ENCODE results near the gene MAPKBP1. TPM values are rescaled to one million over a fixed set of nuclear protein-coding genes. Genes with fewer than 3 reads are reported as not detected.

MAPKBP1 gene
- total RNA-seq, 2 donors from 2014 or later = 16.7 to 26.3 TPM

GRCh38 chr15:41778521-41778920 is 4.2 kb downstream of the MAPKBP1 start:
- Mint-ChIP-seq H3K27ac (no peak overlapping the region), H3K4me3 (no peak overlapping the region), H3K27me3 (ENCODE audit: insufficient read depth) (no peaks in the 10 kb centered on the region), H3K36me3 (ENCODE audit: low read depth) (no peaks in the 10 kb centered on the region), H3K4me1 (peaks cover 54% of the 10 kb centered on the region), H3K9me3 (no peaks in the 10 kb centered on the region)
- 88% methylated on average over 1 of the region's 1 CpG; no CpG with 5 or more reads in 1 of the 2 experiments for WGBS, 2 experiments (ENCODE audit: insufficient coverage in 1 of 2, insufficient read length in 1 of 2)
- Histone ChIP-seq H3K4me1 (ENCODE audit: control insufficient read depth, insufficient read depth, low read length) (peaks cover 18% of the 10 kb centered on the region), H3K27me3 (ENCODE audit: control insufficient read depth, insufficient read depth, low read length, poor library complexity, severe bottlenecking) (no peaks in the 10 kb centered on the region), H3K9ac (ENCODE audit: extremely low read depth, low read length, poor library complexity, severe bottlenecking) (no peak overlapping the region), H3K9me3 (ENCODE audit: control insufficient read depth, low read length) (no peaks in the 10 kb centered on the region), H3K36me3 (ENCODE audit: control insufficient read depth, insufficient read depth, low read length) (no peaks in the 10 kb centered on the region), H3K27ac (ENCODE audit: low read depth, low read length) (no peak overlapping the region), H3K4me3 (ENCODE audit: low read length) (no peak overlapping the region)
- no peak for TF ChIP-seq CTCF (conservative IDR thresholded peaks at IDR 0.05)
- no peak for DNase-seq

GRCh38 chr15:41779662-41780157 is 5.4 kb downstream of the MAPKBP1 start:
- H3K4me1 Mint-ChIP-seq = peaks cover 51% of the 10 kb centered on the region
- H3K9me3 ChIP-seq (ENCODE audit: control insufficient read depth, low read length) = no peaks in the 10 kb centered on the region
- H3K36me3 ChIP-seq (ENCODE audit: control insufficient read depth, insufficient read depth, low read length) = no peaks in the 10 kb centered on the region
- H3K27me3 Mint-ChIP-seq (ENCODE audit: insufficient read depth) = no peaks in the 10 kb centered on the region
- no peak overlapping the region for H3K27ac ChIP-seq (ENCODE audit: low read depth, low read length)
- 90 to 93% methylated on average over 3 to 4 of the region's 4 CpGs for WGBS, 2 experiments (ENCODE audit: insufficient coverage in 1 of 2, insufficient read length in 1 of 2)
- H3K4me1 ChIP-seq (ENCODE audit: control insufficient read depth, insufficient read depth, low read length) = peaks cover 18% of the 10 kb centered on the region
- peak overlapping the region; percentile 73 for H3K27ac Mint-ChIP-seq
- H3K27me3 ChIP-seq (ENCODE audit: control insufficient read depth, insufficient read depth, low read length, poor library complexity, severe bottlenecking) = no peaks in the 10 kb centered on the region
- TF ChIP-seq CTCF (conservative IDR thresholded peaks at IDR 0.05) = no peak
- H3K9ac ChIP-seq (ENCODE audit: extremely low read depth, low read length, poor library complexity, severe bottlenecking) = no peak overlapping the region
- H3K36me3 Mint-ChIP-seq (ENCODE audit: low read depth) = no peaks in the 10 kb centered on the region
- no peak overlapping the region for H3K4me3 ChIP-seq (ENCODE audit: low read length)
- DNase-seq = no peak
- H3K9me3 Mint-ChIP-seq = no peaks in the 10 kb centered on the region
- H3K4me3 Mint-ChIP-seq = no peak overlapping the region

- WGBS, 2 experiments (ENCODE audit: insufficient coverage in 1 of 2, insufficient read length in 1 of 2) = 71 to 85% methylated on average over 1 to 2 of the region's 2 CpGs
- no peak for DNase-seq
- H3K27me3 Mint-ChIP-seq (ENCODE audit: insufficient read depth) = no peaks in the 10 kb centered on the region
- peaks cover 18% of the 10 kb centered on the region for H3K4me1 ChIP-seq (ENCODE audit: control insufficient read depth, insufficient read depth, low read length)
- H3K4me1 Mint-ChIP-seq = peaks cover 46% of the 10 kb centered on the region
- H3K27ac Mint-ChIP-seq = peak overlapping the region; percentile 73
- TF ChIP-seq CTCF (conservative IDR thresholded peaks at IDR 0.05) = no peak
- H3K36me3 Mint-ChIP-seq (ENCODE audit: low read depth) = no peaks in the 10 kb centered on the region
- H3K4me3 Mint-ChIP-seq = no peak overlapping the region
- no peak overlapping the region for H3K9ac ChIP-seq (ENCODE audit: extremely low read depth, low read length, poor library complexity, severe bottlenecking)
- no peaks in the 10 kb centered on the region for H3K9me3 ChIP-seq (ENCODE audit: control insufficient read depth, low read length)
- H3K36me3 ChIP-seq (ENCODE audit: control insufficient read depth, insufficient read depth, low read length) = no peaks in the 10 kb centered on the region
- no peak overlapping the region for H3K4me3 ChIP-seq (ENCODE audit: low read length)
- H3K27me3 ChIP-seq (ENCODE audit: control insufficient read depth, insufficient read depth, low read length, poor library complexity, severe bottlenecking) = no peaks in the 10 kb centered on the region
- no peak overlapping the region for H3K27ac ChIP-seq (ENCODE audit: low read depth, low read length)
- H3K9me3 Mint-ChIP-seq = no peaks in the 10 kb centered on the region
Observed at GRCh38 chr15:41780266-41780665, 6.0 kb downstream of the MAPKBP1 start.
